ENCODE measurements around the gene ERI3. TPM values are rescaled to one million over a fixed set of nuclear protein-coding genes. Genes with fewer than 3 reads are reported as not detected.
"Not testable (repeated sequence)": the region's sequence is repeated elsewhere in the genome, so short reads cannot be mapped to it uniquely, and the experiment has no call there.

ERI3 gene
- total RNA-seq, 1 experiment from 2014 or later: 83.3 TPM

DNA sequence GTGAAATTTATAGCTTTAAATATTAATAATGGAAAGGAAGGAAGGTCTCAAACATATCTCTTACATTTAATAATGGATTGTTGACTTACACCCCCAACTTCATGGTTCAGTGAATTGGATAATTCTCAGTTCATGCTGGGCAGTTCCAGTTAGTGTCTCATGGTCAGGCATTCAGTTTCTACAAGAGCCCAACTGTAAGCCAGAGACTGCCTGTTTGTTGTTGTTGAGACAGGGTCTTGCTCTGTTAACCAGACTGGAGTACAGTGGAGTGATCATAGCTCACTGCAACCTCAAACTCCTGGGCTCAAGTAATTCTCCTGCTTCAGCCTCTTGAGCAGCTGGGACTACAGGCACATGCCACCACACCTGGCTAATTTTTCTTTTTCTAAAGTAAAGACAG lies 146.8 kb downstream of the ERI3 start:
- ATAC-seq (no peak), DNase-seq (ENCODE audit: low read depth, low spot score) (no peak)
- in situ Hi-C loops (cut with HindIII; ENCODE audit: low pct_unique_long_range_greater_than_20kb, low sequenced_read_pairs) (no loop called here), intact Hi-C loops (cut with micrococcal nuclease; ENCODE audit: unreplicated experiment) (no loop called here)
- Histone ChIP-seq H3K27ac (ENCODE audit: low read length) (no peak overlapping the region), H3K4me1 (ENCODE audit: control insufficient read depth, insufficient read depth, low read length) (peaks cover 6% of the 10 kb centered on the region), H3K9me3 (ENCODE audit: control insufficient read depth, insufficient read depth, low read depth, low read length) (no peaks in the 10 kb centered on the region), H3K27me3 (ENCODE audit: control insufficient read depth, insufficient read depth, low read length) (no peaks in the 10 kb centered on the region), H3K4me3 (ENCODE audit: low read depth in 2 of 2, low read length in 2 of 2) (no peak overlapping the region), H3K36me3 (ENCODE audit: control insufficient read depth, insufficient read depth, low read length) (no peaks in the 10 kb centered on the region)
- BruUV-seq (replicated peaks): no TSS peak
- CTCF ChIA-PET: interaction anchor here (0.7 kb wide), 1 partner anchor 105 kb away, joined by 3 read pairs; no protein-coding TSS in a partner anchor
- POLR2A ChIA-PET: no interaction called here
- TF ChIP-seq, protein P1, sequence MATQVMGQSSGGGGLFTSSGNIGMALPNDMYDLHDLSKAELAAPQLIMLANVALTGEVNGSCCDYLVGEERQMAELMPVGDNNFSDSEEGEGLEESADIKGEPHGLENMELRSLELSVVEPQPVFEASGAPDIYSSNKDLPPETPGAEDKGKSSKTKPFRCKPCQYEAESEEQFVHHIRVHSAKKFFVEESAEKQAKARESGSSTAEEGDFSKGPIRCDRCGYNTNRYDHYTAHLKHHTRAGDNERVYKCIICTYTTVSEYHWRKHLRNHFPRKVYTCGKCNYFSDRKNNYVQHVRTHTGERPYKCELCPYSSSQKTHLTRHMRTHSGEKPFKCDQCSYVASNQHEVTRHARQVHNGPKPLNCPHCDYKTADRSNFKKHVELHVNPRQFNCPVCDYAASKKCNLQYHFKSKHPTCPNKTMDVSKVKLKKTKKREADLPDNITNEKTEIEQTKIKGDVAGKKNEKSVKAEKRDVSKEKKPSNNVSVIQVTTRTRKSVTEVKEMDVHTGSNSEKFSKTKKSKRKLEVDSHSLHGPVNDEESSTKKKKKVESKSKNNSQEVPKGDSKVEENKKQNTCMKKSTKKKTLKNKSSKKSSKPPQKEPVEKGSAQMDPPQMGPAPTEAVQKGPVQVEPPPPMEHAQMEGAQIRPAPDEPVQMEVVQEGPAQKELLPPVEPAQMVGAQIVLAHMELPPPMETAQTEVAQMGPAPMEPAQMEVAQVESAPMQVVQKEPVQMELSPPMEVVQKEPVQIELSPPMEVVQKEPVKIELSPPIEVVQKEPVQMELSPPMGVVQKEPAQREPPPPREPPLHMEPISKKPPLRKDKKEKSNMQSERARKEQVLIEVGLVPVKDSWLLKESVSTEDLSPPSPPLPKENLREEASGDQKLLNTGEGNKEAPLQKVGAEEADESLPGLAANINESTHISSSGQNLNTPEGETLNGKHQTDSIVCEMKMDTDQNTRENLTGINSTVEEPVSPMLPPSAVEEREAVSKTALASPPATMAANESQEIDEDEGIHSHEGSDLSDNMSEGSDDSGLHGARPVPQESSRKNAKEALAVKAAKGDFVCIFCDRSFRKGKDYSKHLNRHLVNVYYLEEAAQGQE (IDR thresholded peaks at IDR 0.05; ENCODE audit: insufficient read depth in 1 of 2, low read depth in 2 of 2, low read length in 1 of 2): no peak
- TF ChIP-seq TCF7L2 (IDR thresholded peaks at IDR 0.05; ENCODE audit: low read depth, low read length) (no peak), POLR2AphosphoS5 (IDR thresholded peaks at IDR 0.05; ENCODE audit: low read depth, low read length) (no peak), SIN3A (IDR thresholded peaks at IDR 0.05; ENCODE audit: borderline replicate concordance, insufficient read depth, low read depth, low read length) (no peak)
- TF ChIP-seq, protein P2, sequence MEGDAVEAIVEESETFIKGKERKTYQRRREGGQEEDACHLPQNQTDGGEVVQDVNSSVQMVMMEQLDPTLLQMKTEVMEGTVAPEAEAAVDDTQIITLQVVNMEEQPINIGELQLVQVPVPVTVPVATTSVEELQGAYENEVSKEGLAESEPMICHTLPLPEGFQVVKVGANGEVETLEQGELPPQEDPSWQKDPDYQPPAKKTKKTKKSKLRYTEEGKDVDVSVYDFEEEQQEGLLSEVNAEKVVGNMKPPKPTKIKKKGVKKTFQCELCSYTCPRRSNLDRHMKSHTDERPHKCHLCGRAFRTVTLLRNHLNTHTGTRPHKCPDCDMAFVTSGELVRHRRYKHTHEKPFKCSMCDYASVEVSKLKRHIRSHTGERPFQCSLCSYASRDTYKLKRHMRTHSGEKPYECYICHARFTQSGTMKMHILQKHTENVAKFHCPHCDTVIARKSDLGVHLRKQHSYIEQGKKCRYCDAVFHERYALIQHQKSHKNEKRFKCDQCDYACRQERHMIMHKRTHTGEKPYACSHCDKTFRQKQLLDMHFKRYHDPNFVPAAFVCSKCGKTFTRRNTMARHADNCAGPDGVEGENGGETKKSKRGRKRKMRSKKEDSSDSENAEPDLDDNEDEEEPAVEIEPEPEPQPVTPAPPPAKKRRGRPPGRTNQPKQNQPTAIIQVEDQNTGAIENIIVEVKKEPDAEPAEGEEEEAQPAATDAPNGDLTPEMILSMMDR (IDR thresholded peaks at IDR 0.05): no peak

DNA sequence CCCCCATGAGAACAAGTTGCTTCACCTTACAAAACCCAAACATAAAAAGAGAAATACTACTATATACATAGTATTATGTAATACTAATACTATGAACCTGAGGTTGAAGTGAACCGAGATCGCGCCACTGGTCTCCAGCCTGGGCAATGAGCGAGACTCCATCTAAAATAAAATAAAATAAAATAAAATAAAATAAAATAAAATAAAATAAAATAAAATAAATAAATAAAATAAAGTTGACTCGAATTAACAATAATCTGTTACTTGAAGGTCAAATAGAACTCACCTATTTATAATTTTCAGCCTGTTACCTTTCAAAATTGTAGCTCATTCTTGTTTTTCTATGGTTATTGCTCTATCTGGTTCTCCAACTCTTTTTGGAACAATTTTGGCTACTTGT lies 148.5 kb downstream of the ERI3 start:
- in situ Hi-C loops (cut with HindIII; ENCODE audit: low pct_unique_long_range_greater_than_20kb, low sequenced_read_pairs); H3K9me3 ChIP-seq (ENCODE audit: control insufficient read depth, insufficient read depth, low read depth, low read length); POLR2A ChIA-PET; CTCF ChIA-PET; H3K4me1 ChIP-seq (ENCODE audit: control insufficient read depth, insufficient read depth, low read length); H3K4me3 ChIP-seq (ENCODE audit: low read depth in 2 of 2, low read length in 2 of 2); intact Hi-C loops (cut with micrococcal nuclease; ENCODE audit: unreplicated experiment); H3K27ac ChIP-seq (ENCODE audit: low read length); DNase-seq (ENCODE audit: low read depth, low spot score); ATAC-seq; BruUV-seq (replicated peaks); H3K27me3 ChIP-seq (ENCODE audit: control insufficient read depth, insufficient read depth, low read length); H3K36me3 ChIP-seq (ENCODE audit: control insufficient read depth, insufficient read depth, low read length): not testable (repeated sequence)

DNA sequence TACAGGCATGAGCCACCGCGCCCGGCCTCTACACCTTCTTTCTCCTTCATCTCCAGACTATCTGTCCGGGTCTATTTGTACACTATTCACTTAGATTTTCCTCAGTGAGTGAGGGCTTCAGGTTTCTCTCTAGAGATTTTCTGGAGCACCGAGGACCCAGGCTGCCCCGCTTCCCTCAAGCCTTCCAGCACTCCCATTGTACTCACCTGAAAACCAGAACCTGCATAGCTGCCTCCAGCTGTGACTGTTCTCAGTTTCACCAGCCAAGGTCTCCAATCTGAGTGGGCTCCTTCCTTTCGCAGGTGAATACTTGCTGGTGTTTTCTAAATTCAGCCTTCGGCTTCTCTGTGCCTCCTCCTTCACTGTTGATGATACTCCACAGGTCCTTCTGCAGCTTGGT lies 154.7 kb downstream of the ERI3 start:
- BruUV-seq (replicated peaks): no TSS peak
- in situ Hi-C loops (cut with HindIII; ENCODE audit: low pct_unique_long_range_greater_than_20kb, low sequenced_read_pairs) (no loop called here), intact Hi-C loops (cut with micrococcal nuclease; ENCODE audit: unreplicated experiment) (no loop called here)
- CTCF ChIA-PET: no interaction called here
- ATAC-seq: no peak
- POLR2A ChIA-PET: no interaction called here
- DNase-seq (ENCODE audit: low read depth, low spot score): no peak
- Histone ChIP-seq H3K9me3 (ENCODE audit: control insufficient read depth, insufficient read depth, low read depth, low read length) (no peaks in the 10 kb centered on the region), H3K4me3 (ENCODE audit: low read depth in 2 of 2, low read length in 2 of 2) (no peak overlapping the region), H3K36me3 (ENCODE audit: control insufficient read depth, insufficient read depth, low read length) (no peaks in the 10 kb centered on the region), H3K4me1 (ENCODE audit: control insufficient read depth, insufficient read depth, low read length) (no peaks in the 10 kb centered on the region), H3K27ac (ENCODE audit: low read length) (no peak overlapping the region), H3K27me3 (ENCODE audit: control insufficient read depth, insufficient read depth, low read length) (no peaks in the 10 kb centered on the region)
- TF ChIP-seq, protein P1 (IDR thresholded peaks at IDR 0.05; ENCODE audit: insufficient read depth in 1 of 2, low read depth in 2 of 2, low read length in 1 of 2): no peak
- TF ChIP-seq TCF7L2 (IDR thresholded peaks at IDR 0.05; ENCODE audit: low read depth, low read length) (no peak), POLR2AphosphoS5 (IDR thresholded peaks at IDR 0.05; ENCODE audit: low read depth, low read length) (no peak), SIN3A (IDR thresholded peaks at IDR 0.05; ENCODE audit: borderline replicate concordance, insufficient read depth, low read depth, low read length) (no peak)
- TF ChIP-seq, protein P2 (IDR thresholded peaks at IDR 0.05): no peak
